MG63 (cell line): ENCODE measurements around the gene SGCE. TPM values are rescaled to one million over a fixed set of nuclear protein-coding genes. Genes with fewer than 3 reads are reported as not detected.
A peak's percentile ranks its signal among the peaks of the same experiment; 100 is the strongest.

Experiments used
- DNase-seq: peaks from one replicate; pipeline ENCODE4 v3.0.0-alpha.2; 2020
- H3K27me3 ChIP-seq: fragments of 250-450 bp; sonication (Bioruptor Pico); 2 replicates; pipeline ENCODE4 v1.5.1; 2020; ENCODE audit warnings: mild to moderate bottlenecking, moderate library complexity
- H3K36me3 ChIP-seq: fragments of 250-450 bp; sonication (Bioruptor Pico); 2 replicates; pipeline ENCODE4 v1.5.1; 2020; ENCODE audit warnings: mild to moderate bottlenecking, moderate library complexity
- H3K4me3 ChIP-seq: fragments of 250-450 bp; sonication (Bioruptor Pico); 2 replicates; pipeline ENCODE4 v1.5.1; 2020; ENCODE audit warnings: mild to moderate bottlenecking, moderate library complexity
- H3K9me3 ChIP-seq: fragments of 250-450 bp; sonication (Bioruptor Pico); 2 replicates; pipeline ENCODE4 v1.5.1; 2020; ENCODE audit warnings: mild to moderate bottlenecking, moderate library complexity
- total RNA-seq: library from RNA; depleted of rRNA; stranded (reverse); fragments of >200 nt; shearing (Covaris generic); gene quantifications from 2 replicates; pipeline ENCODE4 v1.2.3, GENCODE V29; 2014; ENCODE audit warnings: low replicate concordance

SGCE gene
- total RNA-seq, 1 experiment from 2014 or later: 16.8 TPM

DNA sequence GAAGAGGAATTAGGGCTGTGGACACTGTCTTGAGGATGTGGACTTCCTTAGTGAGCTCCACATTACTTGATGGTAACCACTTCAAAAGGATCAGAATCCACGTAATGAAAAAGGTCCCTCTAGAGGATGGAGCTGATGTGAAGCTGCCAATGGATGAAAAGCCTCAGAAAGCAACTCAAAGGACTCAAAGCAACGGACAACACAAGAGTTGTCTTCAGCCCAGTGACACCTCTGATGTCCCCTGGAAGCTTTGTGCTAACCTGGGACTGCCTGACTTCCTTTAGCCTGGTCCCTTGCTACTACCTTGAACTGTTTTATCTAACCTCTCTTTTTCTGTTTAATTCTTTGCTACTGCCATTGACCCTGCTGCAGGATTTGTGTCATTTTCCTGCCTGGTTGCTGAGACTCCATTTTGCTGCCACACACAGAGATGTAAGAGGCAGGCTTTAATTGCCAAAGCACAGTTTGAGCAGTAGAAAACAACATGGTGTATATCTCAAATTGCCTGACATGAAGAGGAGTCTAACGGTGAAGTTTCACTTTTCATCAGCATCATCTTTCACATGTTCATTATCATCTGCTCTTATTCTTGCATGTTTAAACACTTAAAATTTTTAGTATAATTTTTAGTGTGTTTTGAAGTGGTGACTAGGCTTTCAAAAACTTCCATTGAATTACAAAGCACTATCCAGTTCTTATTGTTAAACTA, 11.1 kb upstream of the SGCE start:
- H3K27me3 ChIP-seq: no peaks in the 10 kb centered on the region
- no peaks in the 10 kb centered on the region for H3K9me3 ChIP-seq
- H3K36me3 ChIP-seq: no peaks in the 10 kb centered on the region
- no peak overlapping the region for H3K4me3 ChIP-seq
- no peak for DNase-seq

DNA sequence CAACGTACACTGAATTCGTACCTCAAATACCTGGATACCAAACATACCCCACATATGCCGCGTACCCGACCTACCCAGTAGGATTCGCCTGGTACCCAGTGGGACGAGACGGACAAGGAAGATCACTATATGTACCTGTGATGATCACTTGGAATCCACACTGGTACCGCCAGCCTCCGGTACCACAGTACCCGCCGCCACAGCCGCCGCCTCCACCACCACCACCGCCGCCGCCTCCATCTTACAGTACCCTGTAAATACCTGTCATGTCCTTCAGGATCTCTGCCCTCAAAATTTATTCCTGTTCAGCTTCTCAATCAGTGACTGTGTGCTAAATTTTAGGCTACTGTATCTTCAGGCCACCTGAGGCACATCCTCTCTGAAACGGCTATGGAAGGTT, 9.5 kb upstream of the SGCE start:
- DNase-seq: no peak
- Histone ChIP-seq H3K27me3 (no peaks in the 10 kb centered on the region), H3K9me3 (no peaks in the 10 kb centered on the region)

DNA sequence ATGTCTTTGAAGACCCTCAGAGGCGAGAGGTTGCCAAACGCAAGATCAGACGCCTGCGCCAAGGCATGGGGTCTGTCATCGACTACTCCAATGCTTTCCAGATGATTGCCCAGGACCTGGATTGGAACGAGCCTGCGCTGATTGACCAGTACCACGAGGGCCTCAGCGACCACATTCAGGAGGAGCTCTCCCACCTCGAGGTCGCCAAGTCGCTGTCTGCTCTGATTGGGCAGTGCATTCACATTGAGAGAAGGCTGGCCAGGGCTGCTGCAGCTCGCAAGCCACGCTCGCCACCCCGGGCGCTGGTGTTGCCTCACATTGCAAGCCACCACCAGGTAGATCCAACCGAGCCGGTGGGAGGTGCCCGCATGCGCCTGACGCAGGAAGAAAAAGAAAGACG, 8.1 kb upstream of the SGCE start:
- Histone ChIP-seq H3K27me3 (no peaks in the 10 kb centered on the region), H3K36me3 (no peaks in the 10 kb centered on the region), H3K9me3 (no peaks in the 10 kb centered on the region), H3K4me3 (no peak overlapping the region)
- DNase-seq: no peak

More for the DNA sequence above, 9.5 kb upstream of the SGCE start:
- H3K36me3 ChIP-seq: no peaks in the 10 kb centered on the region
- H3K4me3 ChIP-seq: no peak overlapping the region

DNA sequence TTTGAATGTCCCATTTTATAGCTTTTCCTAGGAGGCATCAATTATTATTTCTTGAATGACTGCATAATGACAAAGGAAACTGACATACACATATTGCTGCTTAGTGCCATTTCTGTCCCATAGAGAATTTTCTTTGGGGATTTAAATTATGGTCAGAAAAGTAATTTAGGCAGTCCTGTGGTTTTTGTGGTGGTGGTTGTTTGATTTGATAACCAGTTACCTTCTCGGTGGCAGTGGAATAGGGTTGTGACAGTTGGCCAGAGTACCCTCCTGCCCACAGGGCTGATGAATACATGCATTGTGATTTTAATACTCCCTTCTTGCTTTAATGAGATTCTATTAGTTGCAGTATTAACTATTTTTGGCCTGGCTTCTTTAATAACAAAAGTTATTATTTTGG, 6.6 kb upstream of the SGCE start:
- Histone ChIP-seq H3K36me3 (no peaks in the 10 kb centered on the region), H3K27me3 (no peaks in the 10 kb centered on the region), H3K9me3 (no peaks in the 10 kb centered on the region), H3K4me3 (no peak overlapping the region)
- no peak for DNase-seq

DNA sequence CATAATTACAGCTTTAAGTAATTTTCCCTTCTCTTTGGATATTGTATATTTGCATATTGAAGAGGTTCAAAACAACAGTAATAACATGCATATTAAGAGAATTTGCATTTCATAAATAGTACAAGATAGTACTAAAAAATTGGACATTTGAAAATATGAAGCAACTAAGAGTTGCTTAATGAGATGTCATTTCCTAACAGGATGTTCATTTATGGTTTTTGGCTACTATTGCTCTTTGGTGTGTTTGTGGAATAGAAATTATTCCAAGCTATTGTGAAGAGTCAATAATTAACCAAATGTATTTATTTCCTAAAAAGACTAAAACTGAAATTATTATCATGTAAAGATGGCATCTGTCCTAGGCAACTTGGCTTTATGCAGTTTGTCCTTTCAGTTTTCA, 4.1 kb upstream of the SGCE start:
- Histone ChIP-seq H3K9me3 (no peaks in the 10 kb centered on the region), H3K36me3 (no peaks in the 10 kb centered on the region), H3K4me3 (no peak overlapping the region), H3K27me3 (no peaks in the 10 kb centered on the region)
- DNase-seq: no peak

DNA sequence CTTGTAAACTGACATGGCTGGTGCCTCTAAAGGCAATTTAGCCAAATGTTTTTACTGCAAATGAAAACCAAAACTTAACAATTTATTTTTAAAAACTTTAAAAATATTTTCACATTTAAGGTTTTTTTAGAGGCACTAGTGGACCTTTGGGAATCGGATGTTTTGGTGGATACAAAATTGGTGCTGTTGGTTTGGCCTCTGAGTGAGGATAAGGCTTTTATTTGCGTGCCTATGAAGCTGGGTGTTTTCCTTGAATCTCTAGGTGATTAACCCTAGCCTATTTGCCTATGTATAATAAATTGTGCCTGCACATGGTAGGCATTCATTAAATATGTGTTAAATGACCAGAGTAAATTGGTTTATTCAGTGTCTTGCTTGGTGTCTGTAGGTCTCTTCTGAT, 2.9 kb upstream of the SGCE start:
- Histone ChIP-seq H3K36me3 (no peaks in the 10 kb centered on the region), H3K9me3 (no peaks in the 10 kb centered on the region), H3K4me3 (no peak overlapping the region), H3K27me3 (no peaks in the 10 kb centered on the region)
- no peak for DNase-seq

DNA sequence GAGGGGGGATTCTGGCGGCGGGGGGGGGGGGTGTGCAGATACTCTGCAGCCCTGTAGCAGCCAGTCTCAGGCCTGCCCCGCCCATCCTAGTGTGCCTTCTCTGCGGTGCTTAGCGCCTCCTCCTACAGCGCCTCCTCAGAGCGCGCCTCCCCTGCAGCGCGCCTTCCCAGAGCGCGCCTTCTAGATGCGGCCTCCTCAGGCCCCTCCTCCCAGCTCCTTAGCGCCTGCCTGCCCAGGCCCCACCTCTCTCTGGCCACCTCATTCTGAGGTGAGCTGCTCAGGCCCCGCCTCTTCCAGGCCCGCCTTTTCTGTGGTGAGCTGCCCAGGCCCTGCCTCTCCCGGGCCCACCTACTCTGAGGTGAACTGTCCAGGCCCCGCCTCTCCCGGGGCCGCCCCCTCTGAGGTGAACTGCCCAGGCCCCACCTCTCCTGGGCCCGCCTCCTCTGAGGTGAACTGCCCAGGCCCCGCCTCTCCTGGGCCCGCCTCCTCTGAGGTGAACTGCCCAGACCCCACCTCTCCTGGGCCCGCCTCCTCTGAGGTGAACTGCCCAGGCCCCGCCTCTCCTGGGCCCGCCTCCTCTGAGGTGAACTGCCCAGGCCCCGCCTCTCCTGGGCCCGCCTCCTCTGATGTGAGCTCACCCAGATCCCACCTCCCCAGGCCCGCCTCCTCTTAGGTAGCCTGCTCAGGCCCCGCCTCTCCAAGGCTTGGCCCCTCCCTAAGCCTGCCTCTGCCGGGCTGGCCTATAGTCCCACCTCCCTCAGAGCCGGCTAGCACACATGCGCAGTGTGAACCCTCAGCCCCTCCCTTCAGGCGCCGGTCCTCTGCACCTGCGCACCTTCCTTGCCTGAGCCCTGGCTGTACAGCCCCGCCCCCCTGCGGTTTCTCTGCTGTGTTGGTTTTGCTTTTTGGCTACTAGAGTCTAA, 2.1 kb upstream of the SGCE start:
- Histone ChIP-seq H3K36me3 (no peaks in the 10 kb centered on the region), H3K9me3 (no peaks in the 10 kb centered on the region), H3K27me3 (no peaks in the 10 kb centered on the region), H3K4me3 (no peak overlapping the region)
- DNase-seq: peak; percentile 14

DNA sequence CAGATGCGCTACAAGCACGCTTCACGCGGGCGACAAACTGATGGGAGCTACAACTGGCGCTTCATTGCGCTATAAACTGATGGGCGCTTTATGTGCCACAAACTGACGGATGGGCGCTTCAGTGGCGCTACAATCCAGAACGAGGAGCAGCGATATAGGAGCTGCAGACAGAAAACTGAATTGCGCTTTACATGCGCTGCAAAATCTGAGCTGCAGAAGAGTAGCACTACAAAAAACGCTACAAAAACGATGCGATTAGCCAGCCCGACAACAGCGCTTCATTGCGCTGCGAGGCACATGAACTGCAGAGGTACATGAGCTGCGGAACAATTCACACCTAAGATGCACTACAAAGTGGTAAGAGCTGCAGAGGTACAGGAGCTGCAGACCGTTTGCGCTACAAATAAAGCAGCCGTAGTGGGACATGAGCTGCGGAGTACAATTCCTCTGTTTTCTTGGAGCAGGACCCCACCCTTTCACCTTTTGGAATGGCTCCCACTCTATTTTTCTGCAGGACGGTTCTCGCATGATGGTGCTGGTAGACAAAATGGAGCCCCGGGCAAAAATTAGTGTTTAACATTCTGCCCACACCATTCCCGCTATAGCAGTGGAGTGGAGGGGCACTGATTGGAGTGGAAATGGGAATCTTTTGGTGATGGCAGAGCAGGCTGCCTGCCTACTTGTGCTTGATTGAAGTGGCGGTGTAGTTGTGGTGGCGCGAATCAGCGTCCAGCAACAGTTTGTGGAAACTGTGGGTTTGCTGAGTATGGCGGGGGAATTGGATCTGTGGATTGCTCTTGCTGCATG, 1.2 kb upstream of the SGCE start:
- no peaks in the 10 kb centered on the region for H3K9me3 ChIP-seq
- H3K4me3 ChIP-seq: no peak overlapping the region
- DNase-seq: no peak
- H3K27me3 ChIP-seq: no peaks in the 10 kb centered on the region
- H3K36me3 ChIP-seq: no peaks in the 10 kb centered on the region

DNA sequence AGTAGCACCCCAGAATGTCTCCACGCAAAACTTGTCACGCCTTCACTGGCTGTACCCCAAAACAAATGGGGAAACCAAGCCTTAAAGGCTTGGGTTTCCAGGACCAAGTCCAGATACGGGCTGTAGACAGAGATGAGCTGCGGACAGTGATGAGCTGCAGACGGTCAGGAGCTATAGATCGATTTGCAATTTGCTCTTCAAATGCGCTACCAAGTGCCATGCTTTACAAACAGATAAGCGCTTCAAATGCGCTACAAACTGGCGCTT, 658 bp upstream of the SGCE start:
- no peak for DNase-seq
- Histone ChIP-seq H3K4me3 (no peak overlapping the region), H3K36me3 (no peaks in the 10 kb centered on the region), H3K27me3 (no peaks in the 10 kb centered on the region), H3K9me3 (no peaks in the 10 kb centered on the region)

DNA sequence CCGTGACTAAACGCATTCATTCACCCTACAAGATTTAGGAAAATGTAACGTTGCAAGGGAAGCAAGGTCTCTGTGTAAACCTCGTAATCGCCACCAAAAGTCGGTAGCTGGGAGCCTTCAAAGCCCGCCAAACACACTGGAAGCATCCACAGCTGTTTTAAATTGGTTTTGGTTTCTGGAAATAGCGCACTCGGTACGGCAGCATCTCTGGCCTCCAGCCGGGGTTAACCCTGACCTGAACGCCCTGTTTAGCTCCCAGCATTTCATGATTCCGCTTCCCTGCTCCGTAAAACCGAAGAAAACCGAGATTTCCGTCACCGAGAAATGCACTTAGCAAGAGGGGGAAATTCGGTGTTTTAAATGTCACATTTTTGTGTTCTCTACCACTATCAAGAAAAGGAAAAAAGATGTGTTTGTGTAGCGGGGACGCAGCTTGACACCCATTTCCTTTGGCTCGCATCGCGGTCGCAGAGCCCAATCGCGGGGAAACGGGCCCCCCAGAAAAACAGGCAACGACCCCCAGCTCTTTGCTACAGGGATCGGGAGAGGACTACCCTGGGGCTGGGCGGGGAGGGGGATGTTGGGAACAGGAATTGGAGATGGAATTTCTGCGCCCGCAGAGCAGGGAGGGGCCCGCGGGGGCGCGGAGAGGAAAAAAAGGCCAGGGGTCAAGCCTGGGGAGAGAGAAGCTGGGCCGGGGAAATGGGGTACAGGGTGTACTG, 646 bp downstream of the SGCE start:
- Histone ChIP-seq H3K4me3 (peak overlapping the region; percentile 64), H3K9me3 (no peaks in the 10 kb centered on the region), H3K36me3 (no peaks in the 10 kb centered on the region), H3K27me3 (no peaks in the 10 kb centered on the region)
- peak; percentile 30 for DNase-seq

DNA sequence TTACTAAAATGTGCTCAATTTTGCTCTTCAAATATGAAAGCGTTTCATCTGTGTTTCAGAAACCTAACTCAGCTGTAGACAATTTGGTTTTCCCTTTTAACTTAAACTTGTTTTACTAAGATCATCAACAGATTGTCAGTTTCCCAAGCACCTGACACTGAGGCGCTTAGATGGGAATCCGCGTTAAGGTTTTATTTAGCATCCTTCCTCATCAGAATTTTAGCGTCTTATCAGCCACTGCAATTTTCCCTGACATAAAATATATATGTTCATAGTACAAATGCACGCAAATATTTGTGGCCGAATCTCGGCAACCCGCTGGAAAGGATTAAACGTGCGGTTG, 1.2 kb downstream of the SGCE start:
- H3K9me3 ChIP-seq: no peaks in the 10 kb centered on the region
- H3K36me3 ChIP-seq: no peaks in the 10 kb centered on the region
- no peaks in the 10 kb centered on the region for H3K27me3 ChIP-seq
- no peak for DNase-seq
- H3K4me3 ChIP-seq: peak overlapping the region; percentile 64

DNA sequence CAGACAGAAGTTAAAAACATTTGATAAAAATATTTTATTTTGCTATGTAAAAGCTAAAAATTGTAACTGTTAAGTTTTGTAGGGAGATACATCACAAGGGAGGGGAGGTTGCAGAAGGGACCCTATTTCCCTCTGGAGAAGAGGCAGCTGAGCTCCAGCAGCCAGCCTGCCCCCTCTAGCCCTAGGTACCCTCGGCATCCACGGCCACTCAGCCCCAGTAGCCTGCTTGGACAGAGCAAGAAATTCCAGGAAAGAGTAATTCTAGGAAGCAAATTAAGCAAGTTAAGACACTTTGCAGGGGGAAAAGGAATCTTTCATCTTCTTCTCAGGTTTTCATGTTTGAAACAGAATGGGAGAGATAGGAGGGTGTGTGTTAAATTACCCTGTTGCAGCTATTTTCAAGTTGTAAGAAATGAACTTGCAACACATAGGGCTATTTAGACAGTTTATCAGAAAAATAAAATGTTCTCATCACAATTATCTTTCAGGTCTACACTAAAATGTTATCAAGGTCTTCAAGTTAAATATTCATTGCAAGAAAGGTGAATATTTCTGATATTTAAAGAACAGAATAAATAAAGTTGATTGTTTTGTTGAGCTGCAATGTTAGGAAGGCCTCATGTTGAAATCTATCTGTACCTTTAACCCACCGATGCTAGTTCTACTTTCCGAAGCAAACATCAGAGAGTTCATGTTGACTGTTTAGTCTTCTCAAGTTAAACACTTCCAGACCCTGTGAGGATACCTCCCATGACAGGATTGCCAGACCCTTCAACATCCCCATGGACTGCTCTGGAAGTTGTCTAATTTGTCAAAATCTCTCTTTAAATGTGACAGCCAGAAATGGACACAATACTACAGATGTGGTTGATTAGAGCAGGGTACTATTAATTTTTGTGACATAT, 5.5 kb downstream of the SGCE start:
- Histone ChIP-seq H3K4me3 (peak overlapping the region; percentile 30), H3K9me3 (no peaks in the 10 kb centered on the region), H3K36me3 (no peaks in the 10 kb centered on the region), H3K27me3 (no peaks in the 10 kb centered on the region)
- DNase-seq: no peak

DNA sequence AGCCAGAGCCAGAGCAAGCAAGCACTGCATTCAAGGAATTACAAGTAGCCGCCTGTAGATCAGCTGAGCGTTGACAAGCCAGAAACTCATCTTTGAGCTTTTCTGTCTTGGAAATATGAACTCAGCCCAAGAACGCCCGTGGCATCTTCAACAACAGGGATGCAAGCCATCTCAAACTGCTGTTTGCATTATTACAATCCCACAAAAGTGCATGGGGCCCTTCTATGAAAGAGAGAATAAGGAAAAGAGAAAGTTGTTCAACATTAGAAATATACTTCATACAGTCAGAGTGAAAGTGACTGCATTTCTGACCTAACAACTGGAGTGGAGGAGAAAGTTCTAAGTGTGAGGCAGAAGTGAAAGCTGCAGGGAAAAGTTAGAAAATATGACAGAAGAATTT, 6.5 kb downstream of the SGCE start:
- H3K36me3 ChIP-seq: no peaks in the 10 kb centered on the region
- no peak for DNase-seq
- H3K4me3 ChIP-seq: peak overlapping the region; percentile 30
- no peaks in the 10 kb centered on the region for H3K27me3 ChIP-seq
- H3K9me3 ChIP-seq: no peaks in the 10 kb centered on the region

DNA sequence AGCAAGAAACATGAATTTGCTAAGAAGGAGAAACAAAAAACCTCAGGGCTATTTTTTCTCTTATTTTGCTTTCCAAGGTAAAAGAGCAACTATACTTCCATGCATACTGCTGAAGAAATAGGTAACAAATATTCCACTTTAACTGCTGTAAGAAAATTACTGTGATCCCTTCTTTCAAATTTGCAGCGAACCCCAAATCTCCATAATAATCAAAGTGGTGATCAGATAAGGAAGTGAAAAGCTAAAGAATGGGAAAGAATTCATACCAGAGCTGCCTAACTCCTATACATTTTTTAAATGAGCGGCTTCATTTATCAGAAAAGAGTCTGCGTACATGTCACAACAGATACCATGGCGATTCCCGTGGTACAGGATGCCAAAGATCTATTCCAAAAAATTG, 7.2 kb downstream of the SGCE start:
- DNase-seq: no peak
- H3K9me3 ChIP-seq: no peaks in the 10 kb centered on the region
- H3K27me3 ChIP-seq: no peaks in the 10 kb centered on the region
- no peak overlapping the region for H3K4me3 ChIP-seq
- no peaks in the 10 kb centered on the region for H3K36me3 ChIP-seq

DNA sequence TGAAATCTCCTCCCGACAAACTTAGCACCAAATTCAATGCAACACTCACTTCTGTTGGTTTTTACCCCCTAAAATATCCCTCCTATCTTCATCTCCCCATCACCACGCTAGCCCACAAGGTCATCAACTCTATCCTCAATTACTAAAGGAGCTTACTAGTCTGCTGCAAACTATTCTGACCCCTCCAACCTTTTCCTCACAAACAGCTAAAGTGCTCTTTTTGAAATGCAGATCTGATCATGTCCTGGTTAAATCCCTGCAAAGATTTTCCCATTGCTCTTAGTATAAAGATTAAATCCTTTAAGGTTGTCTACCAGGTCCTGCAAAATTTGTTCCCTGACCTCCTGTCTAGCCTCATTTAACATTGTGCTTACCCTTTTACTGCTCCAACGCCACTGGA, 8.6 kb downstream of the SGCE start:
- H3K27me3 ChIP-seq: no peaks in the 10 kb centered on the region
- no peak for DNase-seq
- H3K36me3 ChIP-seq: no peaks in the 10 kb centered on the region
- H3K9me3 ChIP-seq: no peaks in the 10 kb centered on the region
- no peak overlapping the region for H3K4me3 ChIP-seq
